Dermis microvascular lymphatic vessel endothelial cell (primary cell): Measurements from ENCODE around the gene ZNF346. TPM values are rescaled to one million over a fixed set of nuclear protein-coding genes. Genes with fewer than 3 reads are reported as not detected.
"Not testable (repeated sequence)": the region's sequence is repeated elsewhere in the genome, so short reads cannot be mapped to it uniquely, and the experiment has no call there.

Experiments
- DNase-seq, 2 donors: peaks; one replicate each; pipeline versions ENCODE4 v3.0.0 to v3.0.0-alpha.2; 2010; ENCODE audit warnings: low read depth in 2 of 2
- total RNA-seq: library from RNA; depleted of rRNA; stranded (reverse); fragments of >200 nt; gene quantifications from 2 replicates; pipeline ENCODE4 v1.2.1, GENCODE V29; 2014

ZNF346 gene, protein sequence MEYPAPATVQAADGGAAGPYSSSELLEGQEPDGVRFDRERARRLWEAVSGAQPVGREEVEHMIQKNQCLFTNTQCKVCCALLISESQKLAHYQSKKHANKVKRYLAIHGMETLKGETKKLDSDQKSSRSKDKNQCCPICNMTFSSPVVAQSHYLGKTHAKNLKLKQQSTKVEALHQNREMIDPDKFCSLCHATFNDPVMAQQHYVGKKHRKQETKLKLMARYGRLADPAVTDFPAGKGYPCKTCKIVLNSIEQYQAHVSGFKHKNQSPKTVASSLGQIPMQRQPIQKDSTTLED
- total RNA-seq, result 13.6 and 21.5 TPM in 2 replicates

DNA sequence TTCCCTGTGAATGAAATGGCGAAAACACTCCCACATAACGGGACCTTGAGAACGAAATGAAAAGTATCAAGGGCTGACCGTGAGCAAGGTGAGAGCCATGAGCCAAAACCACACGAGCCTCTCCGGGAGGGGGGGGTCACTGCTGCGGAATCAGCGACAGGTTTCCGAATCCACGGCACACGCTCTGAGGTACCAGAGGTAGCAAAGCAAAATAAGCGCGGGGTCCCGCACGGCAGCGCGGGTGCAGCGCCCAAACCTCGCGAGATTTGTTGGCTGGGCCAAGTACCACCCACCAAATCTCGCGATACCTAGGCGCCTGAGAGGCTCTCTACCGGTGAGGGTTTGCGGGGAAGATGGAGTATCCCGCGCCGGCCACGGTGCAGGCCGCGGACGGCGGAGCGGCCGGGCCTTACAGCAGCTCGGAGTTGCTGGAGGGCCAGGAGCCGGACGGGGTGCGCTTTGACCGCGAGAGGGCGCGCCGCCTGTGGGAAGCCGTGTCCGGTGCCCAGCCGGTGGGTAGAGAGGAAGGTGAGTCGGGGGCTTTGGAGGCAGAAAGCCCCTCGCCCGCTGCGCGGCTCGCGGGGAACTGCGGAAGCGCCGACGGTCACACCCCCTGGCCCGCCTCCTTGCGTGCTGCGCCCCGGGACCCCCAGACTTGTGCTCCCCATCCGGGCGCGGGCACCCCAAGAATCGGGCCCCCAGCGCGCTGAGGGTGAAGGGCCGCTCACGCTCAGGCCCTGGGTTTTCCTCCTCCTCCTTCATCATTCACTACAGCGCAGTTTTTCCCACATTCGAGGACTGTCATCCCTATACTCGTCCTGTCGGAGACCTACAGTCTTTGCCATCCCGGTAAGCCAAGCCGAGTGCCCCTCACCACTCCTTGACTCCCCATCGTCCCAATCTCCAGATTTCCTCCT, at the start of gene ZNF346:
TSS of gene ZNF346 (plus strand) at position 311 of the 917 bp plus-strand sequence. CDS start at position 354, 43 bp downstream.
- peak; percentile 84 to 95 for DNase-seq

DNA sequence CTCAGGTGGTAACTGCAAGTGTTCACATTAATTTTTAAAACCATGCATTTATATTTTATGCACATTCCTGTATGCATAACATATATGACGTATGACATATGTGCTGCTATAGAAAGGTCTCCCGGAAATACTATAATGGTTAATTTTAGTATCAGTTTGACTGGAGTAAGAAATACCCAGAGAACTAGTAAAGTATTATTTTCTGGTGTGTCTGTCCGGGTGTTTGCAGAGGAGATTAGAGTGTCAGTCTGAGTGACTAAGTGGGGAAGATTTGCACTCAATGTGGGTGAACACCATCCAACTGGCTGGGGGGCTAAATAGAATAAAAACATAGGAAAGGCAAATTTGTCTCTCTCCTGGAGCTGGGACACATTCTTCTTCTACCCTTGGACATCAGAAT, 42.8 kb upstream of the ZNF346 start:
- DNase-seq, result no peak

DNA sequence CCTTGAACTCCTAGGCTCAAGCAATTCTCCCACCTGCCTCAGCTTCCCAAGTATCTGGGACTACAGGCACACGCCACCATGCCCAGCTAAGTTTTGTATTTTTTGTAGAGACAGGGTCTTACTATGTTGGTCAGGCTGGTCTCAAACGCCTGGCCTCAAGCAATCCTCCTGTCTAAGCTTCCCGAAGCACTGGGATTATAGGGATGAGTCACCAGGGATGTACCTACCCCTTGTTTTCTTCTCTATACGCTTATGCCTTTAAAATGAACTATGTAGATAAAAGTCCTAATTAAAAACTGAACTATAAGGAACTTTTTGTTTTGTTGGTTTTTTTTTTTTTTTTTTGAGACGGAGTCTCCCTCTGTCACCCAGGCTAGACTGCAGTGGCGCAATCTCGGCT, 41.7 kb upstream of the ZNF346 start:
- no peak for DNase-seq

DNA sequence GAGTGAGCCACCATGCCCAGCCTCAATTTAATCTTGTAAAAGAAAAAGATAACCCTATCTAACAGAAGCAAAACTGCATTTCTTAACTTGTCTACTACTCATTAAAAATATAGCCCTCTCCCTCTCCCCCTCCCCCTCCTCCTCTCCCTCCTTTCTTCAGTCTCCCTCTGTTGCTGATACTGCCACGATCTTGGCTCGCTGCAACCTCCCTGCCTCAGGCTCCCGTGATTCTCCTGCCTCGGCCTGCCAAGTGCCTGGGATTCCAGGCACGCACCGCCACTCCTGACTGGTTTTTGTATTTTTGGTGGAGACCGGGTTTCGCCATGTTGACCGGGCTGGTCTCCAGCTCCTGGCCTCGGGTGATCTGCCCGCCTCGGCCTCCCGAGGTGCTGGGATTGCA, 39.4 kb upstream of the ZNF346 start:
- not testable (repeated sequence) for DNase-seq

DNA sequence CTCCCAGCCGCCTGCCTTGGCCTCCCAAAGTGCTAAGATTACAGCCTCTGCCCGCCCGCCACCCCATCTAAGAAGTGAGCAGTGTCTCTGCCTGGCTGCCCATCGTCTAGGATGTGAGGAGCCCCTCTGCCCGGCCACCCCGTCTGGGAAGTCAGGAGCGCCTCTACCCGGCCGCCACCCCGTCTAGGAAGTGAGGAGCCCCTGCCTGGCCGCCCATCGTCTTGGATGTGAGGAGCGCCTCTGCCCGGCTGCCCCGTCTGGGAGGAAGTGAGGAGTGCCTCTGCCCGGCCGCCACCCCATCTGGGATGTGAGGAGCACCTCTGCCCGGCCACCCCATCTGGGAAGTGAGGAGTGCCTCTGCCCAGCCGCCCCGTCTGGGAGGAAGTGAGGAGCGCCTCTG, 38.9 kb upstream of the ZNF346 start:
- not testable (repeated sequence) for DNase-seq

DNA sequence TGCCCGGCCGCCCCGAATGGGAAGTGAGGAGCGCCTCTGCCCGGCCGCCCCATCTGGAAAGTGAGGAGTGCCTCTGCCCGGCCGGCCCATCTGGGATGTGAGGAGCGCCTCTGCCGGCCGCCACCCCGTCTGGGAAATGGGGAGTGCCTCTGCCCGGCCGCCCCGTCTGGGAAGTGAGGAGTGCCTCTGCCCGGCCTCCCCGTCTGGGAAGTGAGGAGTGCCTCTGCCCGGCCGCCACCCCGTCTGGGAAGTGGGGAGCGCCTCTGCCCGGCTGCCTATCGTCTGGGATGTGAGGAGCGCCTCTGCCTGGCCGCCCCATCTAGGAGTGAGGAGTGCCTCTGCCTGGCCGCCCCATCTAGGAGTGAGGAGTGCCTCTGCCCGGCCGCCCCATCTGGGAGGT, 38.3 kb upstream of the ZNF346 start:
- not testable (repeated sequence) for DNase-seq

DNA sequence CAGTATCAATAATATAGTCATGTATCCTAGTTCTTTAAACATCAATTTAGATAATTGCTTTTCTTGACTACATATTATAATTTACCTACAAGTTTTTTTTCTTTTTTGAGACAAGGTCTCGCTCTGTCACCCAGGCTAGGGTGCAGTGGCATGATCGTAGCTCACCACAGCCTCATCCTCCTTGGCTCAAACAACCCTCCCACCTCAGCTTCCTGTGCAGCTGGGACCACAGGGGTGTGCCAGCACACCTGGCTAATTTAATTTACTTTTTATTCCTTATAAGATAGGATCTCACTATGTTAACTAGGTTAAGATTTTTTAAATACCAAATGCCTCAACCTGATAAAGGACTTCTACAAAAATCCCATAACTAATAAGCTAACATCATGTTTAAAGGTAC, 37.0 kb upstream of the ZNF346 start:
- DNase-seq, result no peak

DNA sequence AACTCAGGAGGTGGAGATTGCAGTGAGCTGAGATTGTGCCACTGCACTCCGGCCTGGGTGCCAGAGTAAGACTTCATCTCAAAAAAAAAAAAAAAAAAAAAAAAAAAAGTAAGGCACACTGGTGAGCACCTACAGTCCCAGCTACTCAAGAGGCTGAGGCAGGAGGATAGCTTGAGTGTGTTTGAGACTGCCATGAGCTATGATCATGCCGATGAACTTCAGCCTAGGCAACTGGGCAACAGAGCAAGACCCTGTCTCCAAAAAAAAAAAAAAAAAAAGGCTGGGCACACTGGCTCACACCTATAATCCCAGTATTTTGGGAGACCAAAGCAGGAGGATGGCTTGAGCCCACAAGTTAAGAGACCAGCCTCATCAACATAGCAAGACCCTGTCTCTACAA, 36.2 kb upstream of the ZNF346 start:
- no peak for DNase-seq

DNA sequence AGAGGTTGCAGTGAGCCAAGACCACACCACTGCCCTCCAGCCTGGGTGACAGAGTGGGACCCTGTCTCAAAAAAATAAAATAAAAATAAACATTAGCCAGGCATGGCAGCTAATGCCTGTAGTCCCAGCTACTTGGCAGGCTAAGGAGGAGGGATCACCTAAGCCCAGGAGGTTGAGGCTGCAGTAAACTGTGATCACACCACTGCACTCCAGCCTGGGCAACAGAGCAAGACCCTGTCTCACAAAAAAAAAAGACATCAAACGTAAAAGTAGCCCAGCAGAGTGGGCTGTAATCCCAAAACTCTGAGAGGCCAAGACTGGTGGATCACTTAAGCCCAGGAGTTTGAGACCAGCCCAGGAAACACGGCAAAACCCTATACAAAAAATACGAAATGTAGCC, 34.9 kb upstream of the ZNF346 start:
- no peak for DNase-seq

DNA sequence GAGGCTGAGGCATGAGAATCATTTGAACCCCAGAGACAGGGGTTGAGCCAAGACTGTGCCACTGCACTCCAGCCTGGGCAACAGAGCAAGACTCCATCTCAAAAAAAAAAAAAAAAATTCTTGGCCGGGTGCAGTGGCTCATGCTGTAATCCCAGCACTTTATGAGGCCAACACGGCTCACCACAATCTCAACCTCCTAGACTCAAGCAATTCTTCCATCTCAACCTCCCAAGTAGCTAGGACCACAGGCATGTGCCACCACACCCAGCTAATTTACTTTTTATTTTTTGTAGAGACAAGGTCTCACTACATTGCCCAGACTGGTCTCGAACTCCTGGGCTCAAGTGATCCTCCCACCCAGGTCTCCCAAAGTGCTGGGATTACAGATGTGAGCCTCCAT, 29.4 kb upstream of the ZNF346 start:
- DNase-seq, result not testable (repeated sequence)

DNA sequence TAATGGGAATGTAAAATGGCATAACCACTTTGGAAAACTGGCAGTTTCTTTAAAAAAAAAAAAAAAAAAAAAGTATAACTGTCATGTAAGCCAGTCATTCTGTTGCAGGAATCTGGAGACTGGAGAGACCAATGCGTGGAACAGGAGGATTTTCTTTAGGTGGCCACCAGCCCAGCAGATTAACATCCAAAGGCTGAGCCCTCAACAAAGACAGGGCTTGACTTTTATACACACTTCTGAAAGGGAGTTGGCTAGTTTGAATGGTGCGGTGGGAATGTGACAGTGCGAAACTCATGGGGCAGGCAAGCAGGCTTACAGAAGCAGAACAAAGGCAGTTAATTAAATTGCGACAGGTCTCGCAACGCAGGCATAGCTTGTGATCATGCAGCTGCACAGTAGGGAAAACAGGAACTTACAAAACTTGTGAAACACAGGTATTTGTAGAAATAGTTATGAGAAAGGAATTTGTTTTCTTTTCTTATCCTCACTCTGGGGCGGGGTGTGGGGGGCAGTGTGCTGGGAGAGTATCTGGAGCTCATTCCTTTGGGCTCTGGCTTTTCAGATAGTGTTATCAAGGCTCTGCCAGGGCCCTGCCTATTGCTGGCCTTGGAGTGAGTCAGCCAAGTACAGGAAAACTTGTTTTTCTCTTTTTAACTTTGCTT, 27.9 kb upstream of the ZNF346 start:
- DNase-seq, result peak; percentile 97 to 98

DNA sequence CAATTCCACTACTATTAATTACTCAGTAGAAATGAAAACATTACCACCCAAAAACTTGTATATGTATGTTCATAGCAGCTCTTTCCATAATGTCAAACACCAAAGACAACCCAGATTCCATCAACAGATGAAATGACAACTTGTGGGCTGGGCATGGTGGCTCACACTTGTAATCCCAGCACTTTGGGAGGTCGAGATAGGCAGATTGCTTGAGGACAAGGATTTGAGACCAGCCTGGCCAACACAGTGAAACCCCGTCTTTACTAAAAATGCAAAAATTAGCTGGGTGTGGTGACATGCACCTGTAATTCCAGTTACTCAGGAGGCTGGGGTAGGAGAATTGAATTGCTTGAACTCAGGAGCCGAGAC, 27.4 kb upstream of the ZNF346 start:
- no peak for DNase-seq

DNA sequence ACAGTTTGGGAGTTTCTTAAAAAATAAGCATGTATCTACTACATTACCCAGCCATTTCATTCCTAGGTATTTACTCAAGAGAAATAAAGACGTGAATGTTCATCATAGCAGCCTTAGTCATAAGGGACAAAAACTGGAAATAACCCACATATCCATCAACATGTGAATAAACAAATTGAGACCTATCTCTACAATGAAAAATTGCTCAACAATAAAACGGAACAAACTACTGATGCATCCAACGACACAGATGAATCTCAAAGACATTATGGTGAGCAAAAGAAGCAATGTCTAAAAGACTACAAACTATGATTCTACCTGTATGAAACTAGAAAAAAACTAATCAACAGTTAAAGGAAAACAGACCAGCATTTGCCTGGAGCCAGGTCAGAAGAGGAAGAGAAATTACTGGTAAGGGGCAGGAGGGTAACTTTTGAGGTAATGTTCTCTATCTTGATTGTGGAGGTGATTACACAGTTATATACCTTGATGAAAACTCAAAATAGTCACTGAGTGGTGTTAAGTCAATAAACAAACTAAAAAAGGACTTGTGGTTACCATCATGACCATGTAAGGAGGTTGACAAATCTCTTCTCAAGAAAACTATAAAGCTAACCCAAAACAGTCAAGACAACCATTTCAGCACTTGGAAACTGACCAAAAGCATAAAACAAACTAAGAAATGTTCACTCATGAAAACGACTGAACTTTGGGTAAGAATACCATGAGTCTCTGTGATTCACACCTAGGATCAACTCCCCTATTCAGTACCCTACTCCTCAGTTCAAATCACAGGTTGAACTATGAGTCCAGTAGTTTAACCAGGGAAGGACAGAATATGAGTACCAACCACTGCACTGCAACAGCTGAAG, 26.4 kb upstream of the ZNF346 start:
- peak; percentile 72 to 87 for DNase-seq

DNA sequence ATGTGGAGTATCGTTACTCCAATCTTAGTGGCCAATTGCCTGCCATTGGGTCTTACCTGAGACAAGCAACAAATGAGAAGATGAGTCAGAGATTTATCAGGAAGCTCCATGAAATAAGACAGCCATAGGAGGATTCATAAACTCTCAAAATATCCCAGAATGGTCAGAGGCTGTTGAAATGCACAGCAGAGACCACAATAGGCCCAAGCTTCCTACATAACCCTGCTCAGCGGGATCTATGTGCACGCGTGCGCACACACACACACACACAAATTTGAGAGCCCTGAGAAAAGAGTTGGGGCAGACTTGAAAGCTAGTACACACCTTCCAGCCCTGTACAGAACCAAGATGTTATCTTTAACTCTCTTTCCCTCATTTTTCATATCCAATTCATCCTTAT, 25.7 kb upstream of the ZNF346 start:
- peak in 1 of 2 donors; percentile 21 for DNase-seq

DNA sequence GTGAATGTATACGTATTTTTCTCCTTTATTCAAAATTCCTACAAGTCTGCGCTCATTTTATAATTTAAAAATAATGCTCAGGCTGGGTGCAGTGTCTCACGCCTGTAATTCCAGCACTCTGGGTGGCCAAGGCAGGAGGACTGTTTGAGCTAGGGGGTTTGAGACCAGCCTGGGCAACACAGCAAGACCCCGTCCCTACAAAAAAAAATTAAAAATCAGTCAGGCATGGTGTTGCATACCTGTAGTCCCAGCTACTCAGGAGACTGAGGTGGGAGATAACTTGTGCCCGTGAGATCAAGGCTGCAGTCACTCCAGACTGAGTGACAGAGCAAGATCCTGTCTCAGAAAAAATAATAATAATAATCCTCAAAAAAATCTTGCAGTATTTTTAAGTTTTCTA, 23.7 kb upstream of the ZNF346 start:
- DNase-seq, result no peak

DNA sequence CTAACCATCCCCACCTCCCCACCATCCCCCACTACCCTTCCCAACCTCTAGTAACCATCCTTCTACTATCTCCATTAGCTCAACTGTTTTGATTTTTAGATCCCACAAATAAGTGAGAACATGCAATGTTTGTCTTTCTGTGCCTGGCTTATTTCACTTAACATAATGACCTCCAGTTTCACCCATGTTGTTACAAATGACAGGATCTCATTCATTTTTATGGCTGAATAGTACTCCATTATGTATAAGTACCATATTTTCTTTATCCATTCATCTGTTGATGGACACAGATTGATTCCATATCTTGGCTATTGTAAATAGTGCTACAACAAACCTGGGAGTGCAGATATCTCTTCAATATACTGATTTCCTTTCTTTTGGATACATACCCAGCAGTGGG, 23.0 kb upstream of the ZNF346 start:
- DNase-seq, result not testable (repeated sequence)

DNA sequence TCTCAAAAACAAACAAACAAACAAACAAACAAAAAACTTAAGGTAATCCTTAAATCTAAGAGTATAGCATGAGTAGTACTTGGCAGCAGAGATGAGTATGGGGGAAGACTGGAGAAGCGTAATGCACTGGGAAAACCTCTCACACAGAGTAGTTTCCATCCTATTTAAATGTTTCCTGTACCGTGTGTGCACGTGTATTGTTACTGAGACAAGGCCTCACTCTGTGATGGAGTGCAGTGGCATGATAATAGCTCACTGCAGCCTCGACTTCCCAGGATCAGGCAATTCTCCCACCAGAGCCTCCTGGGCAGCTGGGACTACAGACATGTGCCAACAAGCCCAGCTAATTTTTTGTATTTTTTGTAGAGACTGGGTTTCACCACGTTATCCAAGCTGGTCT, 18.8 kb upstream of the ZNF346 start:
- DNase-seq, result peak; percentile 54 to 67

DNA sequence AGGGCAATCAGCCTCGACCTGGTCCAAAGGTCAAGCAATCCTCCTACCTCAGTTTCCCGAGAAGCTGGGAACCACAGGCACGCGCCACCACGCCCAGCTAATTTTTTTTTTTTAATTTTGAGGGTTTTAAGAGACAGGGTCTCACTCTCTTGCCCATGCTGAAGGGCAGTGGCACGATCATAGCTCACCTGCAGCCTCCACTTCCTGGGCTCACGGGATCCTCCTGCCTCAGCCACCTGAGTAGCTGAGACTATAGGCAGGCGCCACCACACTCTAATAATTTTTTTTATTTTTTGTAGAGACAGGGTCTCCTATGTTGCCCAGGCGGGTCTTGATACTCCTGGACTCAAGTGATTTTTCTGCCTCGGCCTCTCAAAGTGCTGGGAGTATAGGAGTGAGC, 17.5 kb upstream of the ZNF346 start:
- no peak for DNase-seq

DNA sequence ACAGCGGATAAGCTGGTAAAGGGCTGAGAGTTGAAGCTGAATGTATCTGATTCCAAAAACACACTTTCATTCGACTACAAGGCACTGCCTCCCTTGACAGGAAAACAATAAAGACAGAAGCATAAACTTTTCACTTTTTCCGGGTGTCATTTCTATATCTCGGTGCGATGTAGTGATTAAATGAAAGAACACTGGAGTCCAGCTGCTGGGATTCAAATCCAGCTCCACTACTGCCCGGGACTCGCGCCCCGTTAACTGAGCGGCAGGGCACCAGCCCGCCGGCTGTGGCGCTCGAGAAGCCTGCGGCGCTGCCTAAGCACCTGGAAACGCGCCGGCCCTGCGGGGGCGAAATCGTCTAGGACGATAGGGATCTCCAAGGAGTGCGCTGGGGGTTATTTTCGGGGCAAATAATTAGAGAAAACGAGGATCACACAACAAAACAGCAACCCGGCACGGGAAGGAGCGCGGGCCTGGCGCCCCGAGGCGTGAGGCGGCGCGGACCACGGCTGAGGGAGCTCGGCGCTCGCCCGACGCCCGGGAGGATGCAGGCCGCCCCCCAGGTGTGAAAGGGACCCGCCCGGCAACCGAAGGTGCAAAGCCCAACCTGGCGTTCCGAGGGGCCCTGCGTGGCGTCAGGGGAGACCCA, 16.8 kb upstream of the ZNF346 start:
- peak in 1 of 2 donors; percentile 76 for DNase-seq

DNA sequence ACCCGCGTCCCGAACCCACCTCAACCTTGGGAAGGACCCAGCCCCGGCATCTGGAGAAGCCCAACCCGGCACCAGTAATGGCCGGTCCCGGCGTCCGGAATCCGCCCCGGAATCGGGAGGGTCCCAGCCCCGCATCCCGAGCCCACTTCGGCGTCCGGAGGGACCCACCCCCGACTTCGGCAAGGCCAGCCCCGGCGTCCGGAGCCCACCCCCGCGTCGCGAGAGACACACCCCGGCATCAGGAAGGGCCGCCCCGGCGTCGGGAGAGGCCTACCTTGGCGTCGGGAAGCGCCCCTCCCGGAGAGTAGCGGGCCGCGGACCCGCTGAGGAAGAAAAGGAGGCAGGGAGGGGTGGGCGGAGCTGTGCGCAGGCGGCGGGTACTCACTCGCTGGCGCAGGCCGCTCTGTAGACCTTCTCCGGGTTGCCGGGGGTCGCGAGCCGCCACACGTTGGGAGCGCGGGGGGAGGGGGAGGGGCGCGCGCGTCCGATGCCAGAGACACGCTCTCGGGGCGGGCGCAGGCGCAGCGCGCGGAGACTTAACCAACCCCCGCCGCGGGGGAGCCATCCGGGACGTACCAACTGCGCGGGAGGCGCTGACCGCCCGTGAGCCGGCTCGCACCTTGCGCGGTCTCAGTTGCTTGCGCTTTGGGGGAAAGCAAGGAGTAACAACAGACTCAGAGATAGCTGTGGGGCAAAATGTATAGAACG, 16.1 kb upstream of the ZNF346 start, which contains the start of gene UIMC1:
TSS of gene UIMC1 (minus strand) at position 515 of the 708 bp plus-strand sequence. CDS start 24,164 bp downstream, outside the sequence.
- DNase-seq, result peak; percentile 84 to 96
